Stimulated activated CD4-positive, alpha-beta T cell treated with anti-CD3 and anti-CD28 coated beads, Interleukin-15, amount 100 ng/mL, for 48 hours (primary cell): ENCODE measurements around the gene CFAP126.
"Not testable (repeated sequence)": the region's sequence is repeated elsewhere in the genome, so short reads cannot be mapped to it uniquely, and the experiment has no call there.

Experiments used
- DNase-seq, 2 donors: peaks; one replicate each; pipeline ENCODE4 v3.0.0-alpha.2; 2020; ENCODE audit warnings: low read depth in 2 of 2

The CFAP126 gene, protein sequence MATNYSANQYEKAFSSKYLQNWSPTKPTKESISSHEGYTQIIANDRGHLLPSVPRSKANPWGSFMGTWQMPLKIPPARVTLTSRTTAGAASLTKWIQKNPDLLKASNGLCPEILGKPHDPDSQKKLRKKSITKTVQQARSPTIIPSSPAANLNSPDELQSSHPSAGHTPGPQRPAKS

DNA sequence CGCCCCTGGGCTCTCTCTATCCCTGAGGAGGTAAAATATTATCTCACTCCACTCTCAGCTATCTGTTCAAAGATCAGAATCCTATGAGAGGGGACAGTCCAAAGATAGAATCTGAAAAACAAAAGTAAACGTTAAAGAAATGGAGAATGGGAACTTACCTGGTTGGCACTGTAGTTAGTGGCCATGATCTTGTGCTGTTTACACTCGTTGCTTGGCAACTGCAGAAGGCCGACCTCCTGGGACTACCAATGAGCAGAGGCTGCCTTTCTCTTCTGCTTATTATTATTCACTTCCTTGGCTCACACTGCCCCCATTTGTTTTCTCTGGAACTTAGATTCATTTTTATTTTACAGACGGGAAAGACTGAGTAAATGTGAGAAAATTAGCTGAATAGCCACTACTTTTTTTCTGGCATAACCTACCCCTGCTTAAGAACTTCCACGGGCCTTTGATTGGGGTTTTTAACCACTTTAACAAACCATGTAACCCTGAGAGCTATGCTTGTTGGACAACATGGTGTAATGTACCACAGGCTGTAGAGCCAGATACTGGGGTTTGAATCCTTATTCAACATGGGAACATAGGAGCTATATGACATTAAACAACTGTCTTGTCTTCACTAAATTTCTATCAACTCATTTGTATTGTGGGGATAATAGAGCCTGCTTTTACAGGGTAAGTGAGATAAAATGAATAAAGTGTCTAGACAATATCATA, at the start of gene CFAP126:
Gene CFAP126 (minus strand): TSS at position 193 of the 717 bp plus-strand sequence. CDS start 8 bp downstream, at position 185.
- DNase-seq = peak in 1 of 2 donors; percentile 13

DNA sequence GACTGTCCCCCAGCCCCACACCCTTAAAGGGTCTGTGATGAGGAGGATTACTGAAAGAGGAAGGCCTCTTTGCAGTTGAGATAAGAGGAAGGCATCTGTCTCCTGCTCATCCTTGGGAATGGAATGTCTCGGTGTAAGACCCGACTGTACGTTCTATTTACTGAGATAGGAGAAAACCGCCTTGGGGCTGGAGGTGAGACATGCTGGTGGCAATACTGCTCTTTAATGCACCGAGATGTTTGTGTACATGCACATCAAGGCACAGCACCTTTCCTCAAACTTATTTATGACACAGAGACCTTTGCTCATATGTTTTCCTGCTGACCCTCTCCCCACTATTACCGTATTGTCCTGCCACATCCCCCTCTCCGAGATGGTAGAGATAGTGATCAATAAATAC, 45.4 kb upstream of the CFAP126 start:
- DNase-seq = not testable (repeated sequence)

DNA sequence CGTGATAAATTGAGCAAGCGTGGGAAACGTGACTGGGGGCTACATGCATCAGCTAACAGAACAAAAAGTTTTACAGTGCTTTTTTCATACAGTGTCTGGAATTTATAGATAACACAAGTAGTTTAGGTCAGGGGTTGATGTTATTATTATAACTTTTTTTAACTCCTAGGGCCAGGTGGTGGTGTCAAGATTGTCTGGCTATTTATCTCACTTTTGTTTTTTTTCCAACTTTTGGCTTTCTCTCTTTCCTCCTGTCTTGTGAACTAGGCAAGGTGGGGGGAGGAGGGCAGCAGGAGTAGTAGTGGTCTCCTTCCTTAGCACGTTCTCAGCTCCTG, 42.9 kb upstream of the CFAP126 start:
- DNase-seq = not testable (repeated sequence)

DNA sequence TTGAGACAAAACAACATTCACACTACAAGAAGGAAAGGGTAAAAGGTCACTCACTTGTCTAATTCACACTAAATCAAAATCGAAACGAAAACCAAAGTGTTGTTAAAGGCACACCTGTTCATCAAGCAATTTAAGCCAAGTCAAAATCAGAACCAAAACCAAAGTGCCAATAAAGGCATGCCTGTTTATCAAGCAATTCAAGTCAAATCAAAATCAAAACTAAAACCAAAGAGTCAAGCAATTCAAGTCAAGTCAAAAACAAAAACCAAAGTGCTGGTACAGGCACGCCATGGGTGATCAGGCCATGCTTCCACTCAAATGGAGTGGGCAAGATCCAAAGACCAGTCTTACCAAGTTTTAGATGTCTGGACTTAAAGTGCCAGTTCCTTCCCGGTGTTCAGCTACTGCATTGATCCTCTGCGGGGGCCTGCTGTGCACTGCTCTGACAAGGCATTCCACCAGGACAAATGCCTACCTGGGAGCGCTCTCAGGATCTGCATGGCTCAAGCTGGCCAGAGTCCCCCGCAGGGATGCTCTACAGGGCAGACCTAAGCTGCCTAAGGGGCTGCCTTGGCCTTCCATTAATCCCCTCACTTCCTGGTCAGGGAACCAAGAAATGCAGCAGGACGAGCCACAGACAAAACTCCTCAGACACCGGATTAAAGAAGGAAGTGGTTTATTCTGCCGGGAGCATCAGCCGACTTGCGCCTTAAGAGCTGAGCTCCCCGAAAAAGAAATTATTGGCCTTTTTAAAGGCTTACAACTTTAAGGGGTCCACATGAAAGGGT, 42.4 kb upstream of the CFAP126 start:
- not testable (repeated sequence) for DNase-seq

DNA sequence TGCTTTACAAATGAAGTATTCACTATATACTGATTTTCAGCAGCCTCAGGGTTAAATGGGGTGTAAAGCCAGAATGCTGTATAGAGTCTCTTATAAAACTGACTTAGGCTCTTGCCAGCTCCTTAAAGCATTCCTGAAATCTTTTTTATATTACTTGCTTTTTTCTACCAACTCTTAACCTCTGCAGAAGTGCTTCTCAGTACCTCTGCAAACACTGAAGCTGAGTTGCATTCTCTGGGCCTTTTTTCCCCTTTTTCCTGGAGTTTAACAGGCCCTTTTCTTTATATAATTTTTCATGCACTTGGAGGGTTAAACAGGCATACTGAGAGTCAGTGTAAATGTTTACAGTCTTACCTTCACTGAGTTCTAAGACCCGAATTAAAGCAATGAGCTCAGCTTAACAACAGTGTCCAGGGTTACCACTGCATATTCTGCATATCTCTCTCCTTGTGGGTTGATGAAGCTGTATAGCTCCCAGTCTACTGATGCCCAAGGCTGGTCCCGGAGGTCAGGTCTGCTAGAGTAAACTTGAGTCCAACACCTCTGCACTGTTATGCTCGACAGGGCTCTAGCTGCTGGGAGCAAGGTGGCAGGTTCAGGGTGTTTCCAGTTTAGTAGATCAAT, 40.9 kb upstream of the CFAP126 start:
- no peak for DNase-seq

DNA sequence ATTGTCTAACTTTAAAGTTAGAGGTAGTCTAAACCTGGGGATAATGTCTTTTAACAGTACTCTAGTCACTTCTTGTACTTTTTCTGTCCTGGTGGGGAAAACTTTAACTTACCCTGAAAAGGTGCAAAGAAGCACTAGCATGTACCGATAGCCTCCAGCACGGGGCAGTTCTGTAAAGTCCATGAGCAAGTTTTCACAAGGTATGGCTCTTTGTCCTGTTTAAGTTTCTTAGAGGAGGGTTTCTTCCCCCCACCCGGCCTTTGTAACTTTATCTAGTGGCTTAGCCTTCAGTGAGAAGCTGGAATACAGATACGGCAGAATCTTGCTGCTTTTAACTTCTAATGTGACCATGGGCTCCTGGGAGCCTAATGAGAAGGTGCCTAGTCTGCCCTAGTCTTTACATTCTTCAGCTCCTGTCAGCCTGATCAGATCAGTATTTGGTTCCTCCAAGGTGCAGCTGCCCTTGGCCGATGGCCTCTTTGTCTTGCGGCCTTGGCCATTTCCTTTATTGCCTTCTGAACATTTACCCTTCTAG, 39.8 kb upstream of the CFAP126 start:
- DNase-seq = no peak

DNA sequence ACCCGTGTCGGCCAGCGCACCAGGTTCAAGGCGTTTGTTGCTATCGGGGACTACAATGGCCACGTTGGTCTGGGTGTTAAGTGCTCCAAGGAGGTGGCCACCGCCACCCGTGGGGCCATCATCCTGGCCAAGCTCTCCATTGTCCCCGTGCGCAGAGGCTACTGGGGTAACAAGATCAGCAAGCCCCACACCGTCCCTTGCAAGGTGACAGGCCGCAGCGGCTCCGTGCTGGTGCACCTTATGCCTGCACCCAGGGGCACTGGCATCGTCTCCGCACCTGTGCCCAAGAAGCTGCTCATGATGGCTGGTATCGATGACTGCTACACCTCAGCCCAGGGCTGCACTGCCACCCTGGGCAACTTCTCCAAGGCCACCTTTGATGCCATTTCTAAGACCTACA, 38.9 kb upstream of the CFAP126 start:
- not testable (repeated sequence) for DNase-seq

DNA sequence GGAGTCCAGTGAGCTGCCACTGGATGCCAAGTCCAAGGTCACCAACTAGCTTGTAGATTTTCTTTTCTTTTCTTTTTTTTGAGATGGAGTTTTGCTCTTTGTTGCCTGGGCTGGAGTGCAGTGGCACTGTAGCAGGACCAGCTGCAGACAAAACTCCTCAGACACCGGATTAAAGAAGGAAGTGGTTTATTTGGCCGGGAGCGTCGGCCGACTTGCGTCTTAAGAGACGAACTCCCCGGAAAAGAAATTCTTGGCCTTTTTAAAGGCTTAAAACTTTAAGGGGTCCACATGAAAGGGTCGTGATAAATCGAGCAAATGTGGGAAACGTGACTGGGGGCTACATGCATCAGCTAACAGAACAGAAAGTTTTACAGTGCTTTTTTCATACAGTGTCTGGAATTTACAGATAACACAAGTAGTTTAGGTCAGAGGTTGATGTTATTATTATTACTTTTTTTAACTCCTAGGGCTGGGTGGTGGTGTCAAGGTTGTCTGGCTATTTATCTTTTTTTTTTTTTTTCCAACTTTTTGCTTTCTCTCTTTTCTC, 36.4 kb upstream of the CFAP126 start:
- no peak for DNase-seq

DNA sequence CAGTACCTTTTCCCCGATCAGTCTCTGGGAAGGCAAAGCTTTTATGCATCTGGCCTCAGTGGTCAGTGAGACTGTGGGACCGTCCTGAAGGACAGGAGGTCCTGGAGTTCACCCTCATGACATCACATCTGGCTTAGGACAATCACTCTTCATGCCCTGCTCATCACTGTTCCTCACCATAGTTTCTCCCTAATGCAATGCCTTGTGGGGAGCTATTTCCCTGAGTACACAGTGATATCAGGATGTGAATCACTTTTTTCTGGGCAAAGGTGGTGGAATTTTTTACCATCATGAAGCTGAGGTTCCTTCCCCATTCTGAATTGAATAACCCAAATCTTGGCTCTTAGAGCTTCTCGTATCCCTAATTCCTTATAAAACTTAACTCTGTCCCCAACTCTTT, 34.8 kb upstream of the CFAP126 start:
- DNase-seq = no peak

DNA sequence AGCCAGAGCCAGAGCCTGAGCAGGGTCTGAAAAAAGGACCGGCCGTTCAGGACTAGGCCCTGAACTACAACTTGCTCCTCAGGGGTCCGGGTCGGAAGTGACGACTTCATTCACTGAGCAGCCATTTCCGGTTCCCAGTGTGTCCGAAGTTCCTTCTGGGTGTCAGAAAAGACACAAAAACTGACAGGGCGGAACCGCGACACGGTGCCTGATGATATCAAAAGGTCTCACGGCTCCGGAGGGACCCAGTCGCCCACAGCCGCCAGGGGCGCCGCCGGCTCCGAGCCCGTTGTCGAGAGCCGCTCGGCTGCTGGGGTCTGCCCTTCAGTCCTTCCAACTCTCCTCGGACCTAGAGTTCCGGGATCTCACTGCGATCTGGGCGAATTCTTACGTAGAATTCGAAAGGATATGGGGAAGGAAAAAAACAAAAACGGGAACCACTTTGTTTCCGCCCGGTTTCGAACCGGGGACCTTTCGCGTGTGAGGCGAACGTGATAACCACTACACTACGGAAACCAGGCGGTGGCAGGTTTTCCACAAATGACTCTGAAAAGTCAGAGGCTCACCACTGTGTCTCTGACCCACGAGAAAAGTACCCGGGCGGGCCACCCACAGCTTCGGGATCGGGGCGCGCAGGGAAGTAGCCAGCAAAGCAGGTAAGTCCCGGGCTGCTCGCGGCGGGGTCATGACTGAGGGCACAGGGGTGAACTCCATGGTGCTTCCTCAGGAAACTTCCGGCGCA, 31.8 kb upstream of the CFAP126 start:
- DNase-seq = peak; percentile 78 to 86

DNA sequence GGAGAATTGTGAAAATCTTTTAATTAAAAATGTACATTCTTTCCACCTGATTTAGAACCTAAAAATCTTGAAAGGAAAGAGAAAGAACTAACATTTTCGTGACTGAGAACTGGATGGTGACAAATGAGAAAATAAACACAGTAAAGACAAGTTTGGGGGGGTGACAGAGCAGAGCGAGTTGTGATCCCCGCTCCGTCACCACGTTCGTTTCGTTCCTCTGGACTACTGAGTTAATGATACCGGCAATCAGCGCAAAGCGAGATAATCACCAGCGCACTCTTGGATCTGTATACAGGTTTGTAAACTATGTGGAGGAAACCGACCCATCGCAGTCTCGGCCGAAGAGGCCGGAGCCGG, 31.2 kb upstream of the CFAP126 start:
- no peak for DNase-seq

DNA sequence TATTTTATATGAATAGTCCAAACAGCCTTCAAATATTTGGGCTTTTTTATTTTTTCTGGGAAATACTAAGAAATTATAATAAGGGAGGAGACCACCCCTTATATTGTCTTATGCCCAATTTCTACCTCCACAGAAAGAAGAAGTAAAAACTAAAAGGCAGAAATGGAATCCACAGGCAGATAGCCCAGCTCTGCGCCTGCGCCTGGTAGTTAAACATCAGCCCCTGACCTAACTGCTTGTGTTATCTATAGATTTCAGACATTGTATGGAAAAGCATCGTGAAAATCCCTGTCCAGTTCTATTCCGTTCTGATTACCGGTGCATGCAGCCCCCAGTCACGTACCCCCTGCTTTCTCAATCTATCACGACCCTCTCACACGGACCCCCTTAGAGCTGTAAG, 29.4 kb upstream of the CFAP126 start:
- DNase-seq = not testable (repeated sequence)

DNA sequence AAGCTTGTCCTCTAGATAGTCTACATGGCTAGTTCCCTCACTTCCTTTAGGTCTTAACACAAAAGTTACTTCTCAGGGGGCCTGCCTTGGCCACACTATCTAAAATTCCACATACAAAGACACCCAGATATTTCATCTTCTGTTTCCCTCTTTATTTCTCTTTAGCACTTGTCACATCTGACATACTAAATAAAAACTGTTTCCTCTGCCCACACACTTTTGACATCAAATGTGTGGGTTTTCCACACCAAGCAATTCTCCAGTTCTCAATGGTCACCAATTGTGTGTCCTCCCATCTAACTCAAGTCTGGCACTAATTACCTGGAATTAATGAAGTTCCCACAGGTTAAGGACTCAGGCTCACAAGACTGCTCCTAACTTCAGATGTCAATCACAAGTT, 25.5 kb upstream of the CFAP126 start:
- DNase-seq = no peak

DNA sequence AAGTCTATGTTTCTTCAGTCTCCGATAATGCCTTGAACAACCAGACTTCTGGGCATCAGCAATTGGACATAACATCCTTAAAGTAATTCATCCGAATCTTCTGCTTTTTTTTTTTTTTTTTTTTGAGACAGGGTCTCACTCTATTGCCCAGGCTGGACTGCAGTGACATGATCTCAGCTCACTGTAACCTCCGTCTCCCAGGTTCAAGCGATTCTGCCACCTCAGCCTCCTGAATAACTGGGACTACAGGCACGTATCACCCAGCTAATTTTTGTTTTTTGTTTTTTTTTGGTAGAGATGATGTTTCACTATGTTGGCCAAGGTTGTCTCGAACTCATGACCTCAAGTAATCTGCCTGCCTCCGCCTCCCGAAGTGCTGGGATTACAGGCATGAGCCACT, 23.9 kb upstream of the CFAP126 start:
- DNase-seq = no peak

DNA sequence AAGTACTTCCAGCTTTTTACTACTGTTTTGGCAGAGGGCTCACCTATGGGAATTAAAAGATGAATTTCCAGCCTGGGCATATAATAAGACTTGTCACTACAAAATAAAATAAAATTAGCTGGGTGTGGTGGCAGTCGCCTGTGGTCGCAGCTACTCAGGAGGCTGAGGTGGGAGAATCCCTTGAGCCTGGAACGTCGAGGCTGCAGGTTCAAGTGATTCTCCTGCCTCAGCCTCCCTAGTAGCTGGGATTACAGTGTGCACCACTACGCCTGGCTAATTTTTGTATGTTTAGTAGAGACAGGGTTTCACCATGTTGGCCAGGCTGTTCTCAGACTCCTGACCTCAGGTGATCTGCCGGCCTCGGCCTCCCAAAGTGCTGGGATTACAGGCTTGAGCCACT, 23.5 kb upstream of the CFAP126 start:
- not testable (repeated sequence) for DNase-seq

DNA sequence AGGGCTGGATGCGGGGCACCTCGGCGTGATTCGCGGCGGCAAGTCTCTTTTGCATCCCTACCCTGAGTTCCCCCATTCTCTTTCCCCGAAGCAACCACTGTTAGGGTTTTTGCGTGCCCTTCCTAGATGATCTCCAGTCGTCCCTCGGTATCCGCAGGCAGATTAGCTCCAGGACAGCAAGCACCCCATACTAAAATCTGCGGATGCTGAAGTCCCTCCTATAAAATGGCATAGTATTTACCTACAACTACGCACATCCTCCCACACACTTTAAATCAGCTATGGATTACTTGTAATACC, 22.8 kb upstream of the CFAP126 start:
- DNase-seq = no peak

DNA sequence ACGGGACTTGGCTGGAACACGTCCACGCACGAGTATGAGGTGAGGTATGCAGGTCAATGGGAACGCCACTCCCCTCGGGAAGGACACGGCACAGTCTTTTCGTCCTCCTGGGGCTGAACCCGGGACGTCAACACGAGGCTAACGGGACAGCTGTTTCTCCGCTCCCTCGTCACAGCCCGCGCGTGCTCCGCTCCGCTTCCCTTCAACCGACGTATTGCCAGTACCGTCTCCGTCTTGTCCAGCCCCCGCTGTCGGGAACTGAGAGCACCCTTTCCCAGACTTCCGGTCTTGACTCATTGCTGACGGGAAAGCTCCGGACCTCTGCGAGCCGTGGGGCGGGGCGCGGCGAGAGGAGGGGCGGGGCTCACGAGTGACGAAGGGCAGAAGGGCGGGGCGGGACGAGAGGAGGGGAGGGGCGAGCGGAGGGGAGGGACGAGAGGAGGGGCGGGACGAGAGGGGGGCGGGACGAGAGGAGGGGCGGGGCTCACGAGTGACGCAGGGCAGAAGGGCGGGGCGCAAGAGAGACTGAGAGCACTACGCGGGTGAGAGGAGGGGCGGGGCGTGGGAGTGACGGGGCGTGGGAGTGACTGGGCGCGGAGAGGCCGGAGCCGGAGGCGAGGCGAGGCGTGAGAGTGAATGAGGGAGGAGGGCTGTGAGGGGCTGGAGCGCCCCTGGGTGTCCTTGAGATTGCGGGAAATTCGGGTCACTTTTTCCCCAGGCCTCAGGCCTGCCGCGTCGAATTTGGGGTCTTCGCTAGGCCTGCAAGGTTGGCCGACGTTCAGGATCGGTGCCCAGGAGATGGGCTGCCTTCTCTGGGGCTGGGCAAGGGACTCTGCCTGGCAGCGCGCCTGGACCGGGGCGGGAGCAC, 22.2 kb upstream of the CFAP126 start:
- DNase-seq = peak; percentile 90 to 92

DNA sequence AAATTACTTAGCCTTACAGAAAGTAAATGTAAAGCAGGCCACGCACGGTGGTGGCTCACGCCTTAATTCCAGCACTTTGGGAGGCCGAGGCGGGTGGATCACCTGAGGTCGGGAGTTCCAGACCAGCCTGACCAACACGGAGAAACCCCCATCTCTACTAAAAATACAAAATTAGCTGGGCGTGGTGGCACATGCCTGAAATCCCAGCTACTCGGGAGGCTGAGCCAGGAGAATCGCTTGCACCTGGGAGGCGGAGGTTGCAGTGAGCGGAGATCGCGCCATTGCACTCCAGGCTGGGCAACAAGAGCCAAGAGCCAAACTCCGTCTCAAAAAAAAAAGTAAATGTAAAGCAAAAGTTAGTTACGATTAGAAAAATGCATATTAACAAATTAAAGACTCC, 21.5 kb upstream of the CFAP126 start:
- not testable (repeated sequence) for DNase-seq

DNA sequence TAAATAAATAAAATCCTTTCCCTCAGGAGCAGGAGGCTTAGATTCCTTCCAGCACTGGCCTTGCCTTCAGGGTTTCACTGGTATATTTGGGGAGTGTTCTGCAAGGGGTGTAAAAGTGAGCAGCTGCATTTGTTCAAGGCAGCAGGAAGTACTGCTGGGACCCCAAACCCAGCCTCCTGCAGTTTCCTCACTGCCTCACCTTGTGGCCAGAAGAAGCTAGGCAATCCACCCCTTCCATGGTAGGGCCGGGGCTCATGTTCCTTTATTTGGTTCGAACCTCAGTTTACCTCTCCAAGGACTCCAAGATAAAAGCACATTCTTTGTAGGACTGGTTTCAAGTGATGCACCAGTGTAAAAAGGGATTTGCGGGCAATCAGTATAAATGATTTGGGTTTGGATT, 21.0 kb upstream of the CFAP126 start:
- no peak for DNase-seq

DNA sequence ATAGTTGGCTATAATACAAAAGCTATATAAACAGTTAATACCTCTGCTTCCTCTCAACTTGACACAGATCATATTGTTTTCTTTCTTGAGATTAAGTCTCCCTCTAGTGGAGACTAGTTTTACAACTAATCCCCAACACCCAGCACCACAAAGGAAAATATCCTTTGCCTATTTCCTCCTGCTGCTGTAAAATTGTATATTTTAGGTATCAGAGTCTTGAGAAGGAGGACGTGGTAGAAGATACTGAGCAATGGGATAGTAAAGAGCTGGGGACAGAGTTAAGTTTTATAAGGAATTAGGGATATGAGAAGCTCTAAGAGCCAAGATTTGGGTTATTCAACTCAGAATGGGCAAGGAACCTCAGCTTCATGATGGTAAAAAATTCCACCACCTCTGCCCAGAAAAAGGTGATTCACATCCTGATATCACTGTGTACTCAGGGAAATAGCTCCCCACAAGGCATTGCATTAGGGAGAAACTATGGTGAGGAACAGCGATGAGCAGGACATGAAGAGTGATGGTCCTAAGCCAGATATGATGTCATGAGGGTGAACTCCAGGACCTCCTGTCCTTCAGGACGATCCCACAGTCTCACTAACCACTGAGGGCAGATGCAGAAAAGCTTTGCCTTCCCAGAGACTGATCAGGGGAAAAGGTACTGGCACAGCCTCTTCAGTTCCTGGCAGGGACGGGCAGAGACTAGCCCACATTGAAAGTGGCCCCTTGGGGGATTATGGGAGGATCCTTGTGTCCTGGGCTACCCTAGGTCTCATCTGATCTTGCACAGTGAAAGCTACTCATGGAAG, 14.7 kb upstream of the CFAP126 start:
- no peak for DNase-seq
